CD4-positive, alpha-beta T cell (primary cell): ENCODE data around the gene DTX1. TPM values are rescaled to one million over a fixed set of nuclear protein-coding genes. Genes with fewer than 3 reads are reported as not detected.

Experiments used
- ATAC-seq: fragments of 200-7000 bp; cut with Tn5 transposase; one replicate; pipeline ENCODE4 v1.10.0; 2022; ENCODE audit warnings: mild to moderate bottlenecking; ENCODE audit not compliant: poor library complexity
- CTCF ChIA-PET: fragments of 350-600 bp; sonication (Branson Sonifier 250); formaldehyde crosslinking; loops from one replicate; lab custom pipeline; 2021; ENCODE audit warnings: antibody characterized with exemption, inconsistent platforms; lab: Charles Lee
- POLR2A ChIA-PET: fragments of 350-600 bp; sonication (Branson Sonifier 250); formaldehyde crosslinking; loops from one replicate; lab custom pipeline; 2021; ENCODE audit warnings: antibody characterized with exemption, inconsistent platforms; lab: Charles Lee
- DNase-seq, 14 experiments: peaks; one replicate each; pipeline ENCODE4 v3.0.0-alpha.2; 2013 to 2020; ENCODE audit warnings: mixed read lengths in 2 of 14
- H3K27ac ChIP-seq, 2 donors: one replicate each; pipeline versions ENCODE4 v1.5.1 to v1.7.0; 2013; ENCODE audit warnings: low read length in 2 of 2, low read depth in 1 of 2, mild to moderate bottlenecking in 1 of 2
- H3K27me3 ChIP-seq, 2 experiments: 1 replicate in 1 of 2; 2 replicates in 1 of 2; pipeline versions ENCODE4 v1.6.1 to v1.7.0; 2013; ENCODE audit warnings: low read length in 2 of 2, control low read depth in 1 of 2, mild to moderate bottlenecking in 1 of 2, moderate library complexity in 1 of 2; ENCODE audit not compliant: insufficient read depth in 2 of 2, control insufficient read depth in 1 of 2
- H3K36me3 ChIP-seq: one replicate; pipeline ENCODE4 v1.6.1; 2013; ENCODE audit warnings: low read length, control low read depth; ENCODE audit not compliant: insufficient read depth
- H3K4me1 ChIP-seq: one replicate; pipeline ENCODE4 v1.6.1; 2013; ENCODE audit warnings: low read length, control low read depth; ENCODE audit not compliant: insufficient read depth
- H3K4me3 ChIP-seq: one replicate; pipeline ENCODE4 v1.5.1; 2013; ENCODE audit warnings: mild to moderate bottlenecking, low read length, moderate library complexity
- H3K9me3 ChIP-seq, 2 experiments: 1 replicate in 1 of 2; 2 replicates in 1 of 2; pipeline versions ENCODE4 v1.6.1 to v1.7.0; 2013; ENCODE audit warnings: low read length in 2 of 2, mild to moderate bottlenecking in 2 of 2, control low read depth in 1 of 2, moderate library complexity in 1 of 2; ENCODE audit not compliant: control insufficient read depth in 1 of 2, insufficient read depth in 1 of 2
- H3K27ac Mint-ChIP-seq: one replicate; pipeline ENCODE4 v1.8.0; 2020; ENCODE audit warnings: mixed read lengths
- H3K27me3 Mint-ChIP-seq: one replicate; pipeline ENCODE4 v1.8.0; 2021; ENCODE audit warnings: mixed read lengths
- H3K36me3 Mint-ChIP-seq: one replicate; pipeline ENCODE4 v1.8.0; 2021; ENCODE audit warnings: low read depth, mixed read lengths
- H3K4me1 Mint-ChIP-seq: one replicate; pipeline ENCODE4 v1.8.0; 2021; ENCODE audit warnings: low read depth, mixed read lengths
- H3K4me3 Mint-ChIP-seq: one replicate; pipeline ENCODE4 v1.8.0; 2020; ENCODE audit warnings: mild to moderate bottlenecking, mixed read lengths
- H3K9me3 Mint-ChIP-seq: one replicate; pipeline ENCODE4 v1.8.0; 2020; ENCODE audit warnings: mixed read lengths
- intact Hi-C, 2 experiments: fragments of 100-400 bp; cut with DNase I in 1 of 2; cut with micrococcal nuclease in 1 of 2; formaldehyde crosslinking; loops; one replicate each; pipeline versions ENCODE4 v1.15.1 to v1.9.0; 2023 to 2025; cut with DNase I, micrococcal nuclease
- total RNA-seq, 174 experiments: library from RNA in 2 of 174; stranded (reverse) in 2 of 174; gene quantifications; one replicate each; pipeline ENCODE4 v1.2.3 and lab custom pipeline; 2021 to 2026
- TF ChIP-seq, protein P1 (sequence below): fragments of 200-600 bp; IDR thresholded peaks from one replicate; pipeline ENCODE4 v1.8.0; 2022; ENCODE audit warnings: antibody characterized with exemption, mild to moderate bottlenecking

DTX1 gene
- total RNA-seq, 2 experiments from 2014 or later = 14.0 to 14.2 TPM

DNA sequence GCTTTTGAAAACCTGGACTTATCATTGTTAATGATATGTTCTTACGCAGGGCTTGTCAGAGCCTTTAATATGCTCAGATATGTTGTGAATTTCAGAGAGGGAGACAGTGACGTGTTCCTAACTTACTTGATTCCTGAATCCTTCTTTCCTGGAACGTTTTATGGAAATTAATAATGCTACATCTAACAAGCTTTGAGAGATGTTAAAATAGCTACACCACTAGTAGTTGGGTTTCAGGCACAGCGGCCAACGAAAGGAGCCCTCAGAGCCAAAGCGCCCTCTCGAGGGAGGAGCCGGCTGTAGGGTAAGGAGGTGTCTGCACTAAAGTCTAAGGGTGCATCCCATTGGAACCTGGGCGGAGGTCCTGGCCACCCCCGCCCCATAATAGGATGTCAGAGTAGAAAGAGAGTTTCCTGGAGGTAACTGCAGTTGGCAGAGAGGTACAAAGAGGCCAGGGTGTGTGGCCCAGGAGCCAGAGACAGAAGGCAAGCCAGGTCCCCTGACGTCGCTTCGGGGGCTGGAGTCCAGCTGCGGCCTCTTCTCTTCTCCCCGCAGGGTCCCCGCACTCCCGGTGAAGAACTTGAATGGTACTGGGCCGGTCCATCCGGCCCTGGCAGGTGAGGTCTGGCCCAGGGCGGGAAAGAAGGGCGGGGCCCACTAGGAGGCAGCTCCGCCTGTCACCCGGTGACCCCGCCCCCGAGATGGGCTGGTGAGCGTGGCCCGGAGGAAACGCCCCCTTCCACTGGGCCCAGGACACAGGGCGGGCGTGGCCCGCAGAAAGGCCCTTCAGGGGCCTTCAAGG is 36.3 kb downstream of the DTX1 start:
- Histone ChIP-seq H3K4me3 (no peak overlapping the region), H3K4me1 (peaks cover 78% of the 10 kb centered on the region), H3K27me3 (no peaks in the 10 kb centered on the region), H3K9me3 (no peaks in the 10 kb centered on the region), H3K27ac (no peak overlapping the region), H3K36me3 (peaks cover 10% of the 10 kb centered on the region)
- intact Hi-C loops = no loop called here
- Mint-ChIP-seq H3K27me3 (no peaks in the 10 kb centered on the region), H3K4me3 (peak overlapping the region; percentile 45), H3K9me3 (no peaks in the 10 kb centered on the region), H3K27ac (peak overlapping the region; percentile 66), H3K36me3 (peaks cover 21% of the 10 kb centered on the region), H3K4me1 (peaks cover 71% of the 10 kb centered on the region)
- peak in 2 of 14 experiments; percentile 16 to 33 for DNase-seq
- ChIA-PET POLR2A (interaction anchor here (0.7 kb wide), 1 partner anchor 38 kb away, joined by 4 read pairs; no protein-coding TSS in a partner anchor), CTCF (no interaction called here)
- no peak for ATAC-seq
- TF ChIP-seq, protein P1, sequence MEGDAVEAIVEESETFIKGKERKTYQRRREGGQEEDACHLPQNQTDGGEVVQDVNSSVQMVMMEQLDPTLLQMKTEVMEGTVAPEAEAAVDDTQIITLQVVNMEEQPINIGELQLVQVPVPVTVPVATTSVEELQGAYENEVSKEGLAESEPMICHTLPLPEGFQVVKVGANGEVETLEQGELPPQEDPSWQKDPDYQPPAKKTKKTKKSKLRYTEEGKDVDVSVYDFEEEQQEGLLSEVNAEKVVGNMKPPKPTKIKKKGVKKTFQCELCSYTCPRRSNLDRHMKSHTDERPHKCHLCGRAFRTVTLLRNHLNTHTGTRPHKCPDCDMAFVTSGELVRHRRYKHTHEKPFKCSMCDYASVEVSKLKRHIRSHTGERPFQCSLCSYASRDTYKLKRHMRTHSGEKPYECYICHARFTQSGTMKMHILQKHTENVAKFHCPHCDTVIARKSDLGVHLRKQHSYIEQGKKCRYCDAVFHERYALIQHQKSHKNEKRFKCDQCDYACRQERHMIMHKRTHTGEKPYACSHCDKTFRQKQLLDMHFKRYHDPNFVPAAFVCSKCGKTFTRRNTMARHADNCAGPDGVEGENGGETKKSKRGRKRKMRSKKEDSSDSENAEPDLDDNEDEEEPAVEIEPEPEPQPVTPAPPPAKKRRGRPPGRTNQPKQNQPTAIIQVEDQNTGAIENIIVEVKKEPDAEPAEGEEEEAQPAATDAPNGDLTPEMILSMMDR = no peak

DNA sequence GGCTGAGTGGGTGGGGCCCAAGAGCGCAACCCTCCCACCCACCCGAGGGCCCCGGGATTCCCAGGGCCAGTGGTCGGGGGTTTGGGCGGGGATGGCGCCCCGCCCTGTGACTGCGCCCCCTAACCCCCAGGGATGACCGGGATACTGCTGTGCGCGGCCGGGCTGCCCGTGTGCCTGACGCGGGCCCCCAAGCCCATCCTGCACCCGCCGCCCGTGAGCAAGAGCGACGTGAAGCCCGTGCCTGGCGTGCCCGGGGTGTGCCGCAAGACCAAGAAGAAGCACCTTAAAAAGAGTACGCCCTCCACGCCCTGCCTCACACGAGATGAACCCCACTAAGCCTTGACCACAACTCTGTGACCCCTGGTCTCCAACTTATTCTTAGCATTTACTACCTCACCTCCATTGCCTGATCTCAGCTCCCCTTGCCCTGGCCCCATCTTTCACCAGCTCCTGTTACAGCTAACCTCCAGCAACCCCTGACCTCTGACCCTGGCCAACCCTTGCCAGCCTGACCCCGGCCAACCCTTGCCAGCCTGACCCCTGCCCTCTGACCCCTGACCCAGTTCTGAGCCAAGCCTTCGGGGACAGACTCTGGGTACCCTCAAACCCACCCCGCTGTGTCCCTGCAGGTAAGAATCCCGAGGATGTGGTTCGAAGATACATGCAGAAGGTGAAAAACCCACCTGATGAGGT is 37.0 kb downstream of the DTX1 start:
- POLR2A ChIA-PET = no interaction called here

DNA sequence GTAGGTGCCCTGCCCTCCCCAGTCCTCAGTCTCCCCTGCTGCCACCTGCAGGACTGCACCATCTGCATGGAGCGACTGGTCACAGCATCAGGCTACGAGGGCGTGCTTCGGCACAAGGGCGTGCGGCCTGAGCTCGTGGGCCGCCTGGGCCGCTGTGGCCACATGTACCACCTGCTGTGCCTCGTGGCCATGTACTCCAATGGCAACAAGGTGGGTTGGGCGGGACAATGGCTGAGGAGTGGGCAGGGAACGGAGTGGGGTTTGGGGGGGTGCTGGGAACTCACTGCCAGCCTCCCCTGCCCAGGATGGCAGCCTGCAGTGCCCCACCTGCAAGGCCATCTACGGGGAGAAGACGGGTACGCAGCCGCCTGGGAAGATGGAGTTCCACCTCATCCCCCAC is 38.2 kb downstream of the DTX1 start:
- CTCF ChIA-PET = no interaction called here
- H3K4me1 ChIP-seq = peaks cover 71% of the 10 kb centered on the region

More for the DNA sequence above, 37.0 kb downstream of the DTX1 start:
- H3K36me3 ChIP-seq = peaks cover 10% of the 10 kb centered on the region
- CTCF ChIA-PET = no interaction called here
- H3K9me3 ChIP-seq = no peaks in the 10 kb centered on the region
- TF ChIP-seq, protein P1 = no peak
- H3K27ac ChIP-seq = no peak overlapping the region
- peaks cover 78% of the 10 kb centered on the region for H3K4me1 ChIP-seq
- no peaks in the 10 kb centered on the region for H3K27me3 ChIP-seq
- DNase-seq (no peak), ATAC-seq (no peak)
- Mint-ChIP-seq H3K4me3 (no peak overlapping the region), H3K27ac (peak overlapping the region; percentile 70), H3K27me3 (no peaks in the 10 kb centered on the region), H3K36me3 (peaks cover 21% of the 10 kb centered on the region), H3K9me3 (no peaks in the 10 kb centered on the region), H3K4me1 (peaks cover 70% of the 10 kb centered on the region)
- intact Hi-C loops = no loop called here
- no peak overlapping the region for H3K4me3 ChIP-seq

More for the DNA sequence above, 38.2 kb downstream of the DTX1 start:
- TF ChIP-seq, protein P1 = no peak
- Histone ChIP-seq H3K27ac (no peak overlapping the region), H3K9me3 (no peaks in the 10 kb centered on the region), H3K27me3 (no peaks in the 10 kb centered on the region), H3K4me3 (no peak overlapping the region), H3K36me3 (peaks cover 10% of the 10 kb centered on the region)
- Mint-ChIP-seq H3K36me3 (peaks cover 21% of the 10 kb centered on the region), H3K27ac (no peak overlapping the region), H3K4me3 (no peak overlapping the region), H3K4me1 (peaks cover 66% of the 10 kb centered on the region), H3K9me3 (no peaks in the 10 kb centered on the region), H3K27me3 (no peaks in the 10 kb centered on the region)
- ATAC-seq (no peak), DNase-seq (no peak)
- POLR2A ChIA-PET = no interaction called here
- intact Hi-C loops = loop anchor here in 1 of 2 experiments (5.0 kb wide), 3 partner anchors 58 to 192 kb away; no protein-coding TSS in a partner anchor
